ENCODE measurements around the gene TGFBI.
"Not testable (repeated sequence)": the region's sequence is repeated elsewhere in the genome, so short reads cannot be mapped to it uniquely, and the experiment has no call there.

Gene TGFBI

DNA sequence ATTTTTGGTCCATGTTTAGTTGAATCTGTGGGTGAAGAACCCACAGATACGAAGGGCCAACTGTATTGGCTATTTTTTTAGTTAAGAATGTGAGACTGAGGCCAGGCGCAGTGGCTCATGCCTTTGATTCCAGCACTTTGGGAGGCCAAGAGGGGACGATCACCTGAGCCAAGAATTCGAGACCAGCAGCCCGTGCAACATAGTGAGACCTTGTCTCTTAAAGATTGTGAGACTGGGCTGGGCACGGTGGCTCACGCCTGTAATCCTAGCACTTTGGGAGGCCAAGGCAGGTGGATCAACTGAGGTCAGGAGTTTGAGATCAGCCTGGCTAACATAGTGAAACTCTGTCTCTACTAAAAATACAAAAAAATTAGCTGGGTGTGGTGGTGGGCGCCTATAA lies 16.2 kb downstream of the TGFBI start:
- not testable (repeated sequence) for DNase-seq (ENCODE audit: low read depth in 2 of 2, low spot score in 1 of 2)

- no peak for DNase-seq (ENCODE audit: low read depth in 2 of 2, low spot score in 1 of 2)
Measured at GRCh38 chr5:136046246-136046645, 17.5 kb downstream of the TGFBI start.

DNA sequence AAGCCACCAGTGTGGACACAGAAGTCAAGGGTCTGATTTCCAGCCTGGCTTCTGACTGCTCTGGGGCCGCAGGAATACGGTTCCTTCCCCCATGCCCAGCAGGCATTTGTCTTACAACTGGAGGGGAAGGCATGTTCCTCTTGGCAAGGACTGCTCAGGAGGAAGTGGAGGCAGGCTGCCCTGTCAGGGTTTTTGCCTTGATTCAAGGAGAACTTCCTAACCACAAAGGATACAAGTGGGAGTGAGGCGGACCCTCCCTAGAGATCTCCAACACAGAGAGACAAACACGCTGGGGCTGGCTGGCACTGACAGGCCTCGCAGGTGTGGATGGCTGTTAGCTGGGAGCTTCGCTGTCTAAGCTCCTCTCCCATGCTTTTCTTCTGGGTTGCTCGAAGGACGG lies 19.1 kb downstream of the TGFBI start:
- no peak for DNase-seq (ENCODE audit: low read depth in 2 of 2, low spot score in 1 of 2)

GRCh38 chr5:136048966-136049365 lies 20.2 kb downstream of the TGFBI start:
- DNase-seq (ENCODE audit: low read depth in 2 of 2, low spot score in 1 of 2), result no peak

DNA sequence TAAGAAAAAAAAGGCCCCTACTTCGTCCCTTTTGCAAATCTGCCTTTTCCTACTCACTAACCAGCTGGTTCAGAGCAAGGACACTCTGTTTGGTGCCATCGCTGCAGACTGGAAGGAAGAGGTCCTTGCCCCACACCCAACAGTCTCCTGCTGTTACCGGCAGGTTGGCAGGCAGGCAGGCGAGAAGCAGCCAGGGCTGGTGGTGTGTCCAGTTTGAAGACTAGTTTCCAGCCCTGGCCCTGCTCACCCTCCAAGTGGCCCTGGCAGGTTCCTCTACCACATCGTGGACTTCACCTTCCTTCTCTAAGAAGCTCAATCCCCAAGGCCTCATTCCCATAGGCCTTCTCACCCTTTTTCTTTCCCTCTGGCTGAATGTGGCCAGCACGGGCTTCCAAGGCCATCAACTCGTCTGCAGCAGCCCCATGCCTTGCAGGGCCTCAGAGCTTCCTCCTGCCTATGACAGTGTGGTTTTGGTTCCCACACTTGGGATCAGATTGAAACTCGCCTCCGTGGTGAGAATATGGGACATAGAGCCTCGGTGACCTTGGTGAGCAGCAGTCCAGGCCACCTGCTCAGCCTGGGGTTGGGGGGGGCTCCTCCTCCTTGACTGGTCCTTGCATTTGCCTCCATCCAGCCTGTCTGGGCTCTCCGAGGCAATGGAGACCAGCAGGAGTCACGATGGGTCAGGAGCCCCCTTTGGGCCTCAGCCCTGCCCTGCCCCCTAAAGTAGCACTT lies 22.9 kb downstream of the TGFBI start:
- no peak for DNase-seq (ENCODE audit: low read depth in 2 of 2, low spot score in 1 of 2)

- no peak for DNase-seq (ENCODE audit: low read depth in 2 of 2, low spot score in 1 of 2)
Measured at GRCh38 chr5:136052692-136053335, 24.0 kb downstream of the TGFBI start.

GRCh38 chr5:136053336-136054141 lies 24.8 kb downstream of the TGFBI start:
- no peak for DNase-seq (ENCODE audit: low read depth in 2 of 2, low spot score in 1 of 2)

DNA sequence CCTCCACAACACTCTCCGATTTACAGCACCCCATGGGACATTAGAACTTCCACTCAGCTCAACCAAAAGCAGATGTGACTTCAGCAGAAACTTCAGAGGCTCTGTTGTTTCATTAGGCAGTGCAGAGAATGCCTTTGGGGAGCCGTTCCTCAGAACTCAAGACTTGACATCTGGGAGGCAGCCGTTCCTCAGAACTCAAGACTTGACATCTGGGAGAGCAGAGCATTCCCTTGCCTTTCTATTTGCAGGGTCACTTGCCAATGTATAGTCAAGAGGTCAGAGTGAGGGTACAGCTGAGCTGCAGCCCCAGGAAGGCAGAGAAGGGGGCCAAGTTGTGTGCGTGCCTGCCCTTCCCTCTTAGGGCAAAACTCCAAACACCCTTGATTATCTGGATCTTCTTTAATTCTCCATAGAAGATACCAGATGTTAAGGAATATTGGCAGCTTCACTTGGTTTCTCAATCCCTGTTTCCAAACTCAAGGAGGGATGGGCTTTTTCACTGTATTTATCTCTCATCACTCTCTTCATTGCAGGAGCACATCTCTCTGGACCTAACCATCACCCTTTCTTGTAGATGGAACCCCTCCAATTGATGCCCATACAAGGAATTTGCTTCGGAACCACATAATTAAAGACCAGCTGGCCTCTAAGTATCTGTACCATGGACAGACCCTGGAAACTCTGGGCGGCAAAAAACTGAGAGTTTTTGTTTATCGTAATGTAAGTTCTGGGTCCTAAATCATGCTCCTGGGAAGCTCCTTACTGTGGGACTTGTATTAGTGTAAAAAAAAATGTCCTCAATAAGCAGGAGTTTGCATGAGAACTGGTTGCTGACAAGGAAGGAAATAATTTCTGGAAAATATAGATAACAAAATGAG lies 25.6 kb downstream of the TGFBI start:
- no peak for DNase-seq (ENCODE audit: low read depth in 2 of 2, low spot score in 1 of 2)

- DNase-seq (ENCODE audit: low read depth in 2 of 2, low spot score in 1 of 2), result no peak
Measured at GRCh38 chr5:136055612-136056309, 27.0 kb downstream of the TGFBI start.

DNA sequence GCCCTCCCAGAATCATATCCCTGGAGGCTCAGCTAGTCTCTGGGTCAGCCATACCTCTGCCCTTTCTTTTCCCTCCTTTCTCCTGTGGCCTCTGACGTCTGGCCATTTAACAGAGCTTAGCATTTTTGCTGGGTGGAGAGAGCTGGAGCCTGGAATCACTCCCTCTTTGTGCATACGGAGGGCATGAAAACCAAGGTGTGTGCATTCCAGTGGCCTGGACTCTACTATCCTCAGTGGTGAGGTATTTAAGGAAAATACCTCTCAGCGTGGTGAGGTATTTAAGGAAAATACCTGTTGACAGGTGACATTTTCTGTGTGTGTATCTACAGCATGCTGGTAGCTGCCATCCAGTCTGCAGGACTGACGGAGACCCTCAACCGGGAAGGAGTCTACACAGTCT lies 27.5 kb downstream of the TGFBI start:
- DNase-seq (ENCODE audit: low read depth in 2 of 2, low spot score in 1 of 2), result no peak

DNA sequence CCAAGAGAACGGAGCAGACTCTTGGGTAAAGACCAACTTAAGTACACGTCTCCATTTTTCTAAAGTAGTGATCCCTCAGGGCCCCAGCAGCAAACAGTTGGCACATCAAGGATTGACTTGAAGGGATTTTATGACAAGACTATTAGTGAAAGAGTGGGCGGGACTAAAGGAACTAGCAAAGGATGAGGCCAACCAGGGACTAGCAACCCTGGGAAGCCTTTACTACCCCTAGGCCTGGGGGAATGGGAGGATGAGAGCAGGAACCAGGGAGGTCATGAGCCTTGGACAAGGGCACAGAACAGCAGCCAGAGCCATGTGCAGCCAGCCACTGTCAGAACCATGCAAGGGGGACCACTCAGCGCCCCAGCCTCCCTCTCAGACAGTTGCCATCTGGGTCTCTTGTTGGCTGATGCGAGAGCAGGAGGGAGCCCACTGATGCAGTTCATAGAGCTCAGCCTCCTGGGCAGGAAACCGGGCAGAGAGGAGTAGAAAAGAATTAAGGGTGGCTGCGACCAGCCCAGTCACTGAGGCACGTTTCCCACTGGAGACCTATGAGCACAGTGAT lies 28.1 kb downstream of the TGFBI start:
- no peak for DNase-seq (ENCODE audit: low read depth in 2 of 2, low spot score in 1 of 2)

GRCh38 chr5:136057401-136058038 lies 28.7 kb downstream of the TGFBI start:
- no peak for DNase-seq (ENCODE audit: low read depth in 2 of 2, low spot score in 1 of 2)

DNA sequence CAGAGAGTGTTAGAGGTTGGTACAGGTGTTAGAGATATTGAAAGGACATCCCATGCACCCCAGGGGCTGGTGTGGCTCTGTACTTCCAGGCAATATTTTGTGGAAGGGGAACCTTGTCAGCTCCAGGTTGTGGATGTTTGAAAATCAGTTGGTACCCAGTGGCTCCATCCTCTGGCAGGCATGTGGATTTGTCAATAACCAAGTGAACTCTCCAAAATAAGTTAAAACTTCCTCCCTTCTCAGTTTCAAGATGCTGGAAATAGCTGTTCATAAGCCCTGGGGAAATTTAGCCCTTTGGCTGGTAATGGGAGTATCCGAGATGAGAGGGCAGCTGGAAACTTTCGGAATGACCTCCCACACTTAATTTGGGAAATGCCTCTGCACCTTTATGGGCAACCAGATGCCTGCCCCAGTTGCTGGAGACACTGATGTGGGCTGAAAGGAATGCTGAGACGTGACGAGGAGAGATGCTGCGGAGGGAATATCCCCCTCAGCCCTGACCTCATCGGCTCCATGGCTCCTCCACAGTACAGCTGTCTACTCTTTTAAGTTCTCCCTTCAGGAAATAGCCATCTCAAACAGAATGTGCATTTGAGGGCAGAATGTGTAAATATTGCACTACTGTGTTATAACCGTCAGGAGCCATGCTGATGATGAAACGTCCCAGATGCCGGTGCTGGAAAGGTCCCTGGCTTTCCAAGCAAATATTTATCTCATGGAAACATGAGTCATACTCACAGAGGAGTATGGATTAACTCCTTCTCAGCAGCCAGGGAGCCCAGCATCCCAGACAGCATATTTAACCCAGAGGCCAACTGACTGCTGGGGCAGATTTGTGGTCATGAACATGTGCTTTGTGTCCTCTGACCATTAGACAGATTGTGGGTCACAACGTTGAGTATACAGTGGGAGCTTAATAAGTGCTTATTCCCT lies 29.5 kb downstream of the TGFBI start:
- DNase-seq (ENCODE audit: low read depth in 2 of 2, low spot score in 1 of 2), result no peak

- DNase-seq (ENCODE audit: low read depth in 2 of 2, low spot score in 1 of 2), result no peak
Measured at GRCh38 chr5:136058972-136059354, 30.2 kb downstream of the TGFBI start.

- DNase-seq (ENCODE audit: low read depth in 2 of 2, low spot score in 1 of 2), result no peak
Measured at GRCh38 chr5:136060963-136061362, 32.2 kb downstream of the TGFBI start.

- DNase-seq (ENCODE audit: low read depth in 2 of 2, low spot score in 1 of 2), result no peak
Measured at GRCh38 chr5:136061630-136062365, 33.0 kb downstream of the TGFBI start.

DNA sequence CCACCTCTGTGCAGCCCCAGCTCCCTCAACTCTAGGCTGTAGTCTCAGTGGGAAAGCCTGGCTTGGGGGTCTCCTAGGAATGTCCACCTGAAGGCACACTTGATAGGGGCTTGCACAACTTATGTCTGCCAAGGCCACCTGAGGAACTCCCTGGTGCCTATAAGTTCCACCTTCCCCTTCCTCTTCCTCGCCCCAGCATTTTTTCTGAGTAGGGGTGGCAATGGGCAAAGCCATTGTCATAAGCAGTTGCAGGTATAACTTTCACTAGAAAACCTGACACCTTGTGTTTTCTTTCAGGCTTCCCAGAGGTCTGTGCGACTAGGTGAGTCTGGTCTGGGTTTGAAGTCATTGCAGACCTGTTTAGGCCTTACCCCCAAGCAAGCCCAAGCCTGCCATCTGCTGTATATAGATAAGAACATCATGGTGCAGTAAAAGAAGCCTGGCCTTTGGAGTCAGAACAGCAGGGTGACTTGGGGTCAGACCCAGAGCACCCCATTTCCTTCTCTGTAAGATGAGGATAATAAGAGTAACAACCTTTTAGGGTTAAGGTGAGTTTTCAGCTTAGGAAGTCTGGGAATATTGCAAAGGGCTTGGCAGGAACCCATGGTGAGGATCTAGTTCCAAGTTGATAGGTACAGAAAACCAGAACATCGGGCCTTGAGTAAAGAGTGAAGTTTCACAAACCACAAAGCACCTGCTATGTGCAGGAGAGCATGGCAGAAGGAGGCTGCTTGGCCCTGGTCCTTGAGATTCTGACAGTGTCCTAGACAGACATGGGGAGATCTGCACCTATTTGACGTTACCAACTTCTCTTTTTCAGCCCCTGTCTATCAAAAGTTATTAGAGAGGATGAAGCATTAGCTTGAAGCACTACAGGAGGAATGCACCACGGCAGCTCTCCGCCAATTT lies 33.8 kb downstream of the TGFBI start:
- DNase-seq (ENCODE audit: low read depth in 2 of 2, low spot score in 1 of 2), result no peak

Measured in stimulated activated CD8-positive, alpha-beta memory T cell treated with anti-CD3 and anti-CD28 coated beads, Interleukin-4, amount 100 ng/mL, for 4 hours (primary cell).